Liver (tissue), 9 donors: ENCODE measurements around the gene EPB41L1. TPM values are rescaled to one million over a fixed set of nuclear protein-coding genes. Genes with fewer than 3 reads are reported as not detected.

ENCODE experiments used
- DNase-seq: peaks from one replicate; pipeline ENCODE4 v3.0.0-alpha.2; 2017; ENCODE audit warnings: low spot score
- H3K27ac ChIP-seq, 2 donors: one replicate each; pipeline ENCODE4 v1.7.0; 2013; ENCODE audit warnings: inconsistent platforms in 2 of 2, low read length in 2 of 2, control low read depth in 1 of 2, low read depth in 1 of 2, mild to moderate bottlenecking in 1 of 2
- H3K27me3 ChIP-seq, 4 donors: one replicate each; pipeline versions ENCODE4 v1.6.1 to v1.7.0; 2013; ENCODE audit warnings: low read length in 3 of 4, inconsistent platforms in 1 of 4, mild to moderate bottlenecking in 1 of 4, moderate library complexity in 1 of 4; ENCODE audit not compliant: control insufficient read depth in 4 of 4, insufficient read depth in 4 of 4
- H3K36me3 ChIP-seq, 4 donors: one replicate each; pipeline versions ENCODE4 v1.6.1 to v1.7.0; 2013; ENCODE audit warnings: low read length in 3 of 4, mild to moderate bottlenecking in 3 of 4, low read depth in 1 of 4, moderate library complexity in 1 of 4; ENCODE audit not compliant: control insufficient read depth in 4 of 4, insufficient read depth in 3 of 4
- H3K4me1 ChIP-seq, 4 donors: one replicate each; pipeline versions ENCODE4 v1.6.1 to v1.7.0; 2013; ENCODE audit warnings: low read length in 3 of 4, mild to moderate bottlenecking in 3 of 4, moderate library complexity in 1 of 4; ENCODE audit not compliant: control insufficient read depth in 4 of 4, insufficient read depth in 4 of 4
- H3K4me3 ChIP-seq, 3 donors: one replicate each; pipeline versions ENCODE4 v1.6.1 to v1.7.0; 2013; ENCODE audit warnings: low read length in 3 of 3, control low read depth in 1 of 3, low read depth in 1 of 3, mild to moderate bottlenecking in 1 of 3
- H3K9ac ChIP-seq, 2 donors: one replicate each; pipeline ENCODE4 v1.7.0; 2013; ENCODE audit warnings: low read length in 2 of 2, mild to moderate bottlenecking in 2 of 2, moderate library complexity in 2 of 2, control low read depth in 1 of 2, low read depth in 1 of 2
- H3K9me3 ChIP-seq, 4 donors: one replicate each; pipeline versions ENCODE4 v1.6.1 to v1.7.0; 2013; ENCODE audit warnings: low read length in 3 of 4; ENCODE audit not compliant: control insufficient read depth in 4 of 4
- ATF3 ChIP-seq: IDR thresholded peaks from 2 replicates; pipeline ENCODE4 v1.6.1; 2016; ENCODE audit warnings: antibody characterized with exemption
- EGR1 ChIP-seq, 2 donors: IDR thresholded peaks; 2 replicates each; pipeline ENCODE4 v1.6.1; 2016 to 2018; ENCODE audit warnings: antibody characterized with exemption in 2 of 2, low read depth in 2 of 2
- FOXA1 ChIP-seq: IDR thresholded peaks from 2 replicates; pipeline ENCODE4 v1.6.1; 2016; ENCODE audit warnings: antibody characterized with exemption
- FOXA2 ChIP-seq: IDR thresholded peaks from 2 replicates; pipeline ENCODE4 v1.6.1; 2016; ENCODE audit warnings: antibody characterized with exemption
- GABPA ChIP-seq, 2 donors: IDR thresholded peaks in 1 of 2; conservative IDR thresholded peaks in 1 of 2; 2 replicates each; pipeline ENCODE4 v1.6.1; 2016; ENCODE audit warnings: antibody characterized with exemption in 2 of 2, mild to moderate bottlenecking in 1 of 2, moderate library complexity in 1 of 2
- HNF4A ChIP-seq, 2 donors: conservative IDR thresholded peaks; 2 replicates each; pipeline ENCODE4 v1.6.1; 2016; ENCODE audit warnings: antibody characterized with exemption in 2 of 2, mild to moderate bottlenecking in 2 of 2
- HNF4G ChIP-seq: IDR thresholded peaks from 2 replicates; pipeline ENCODE4 v1.6.1; 2016; ENCODE audit warnings: antibody characterized with exemption
- JUND ChIP-seq, 2 donors: IDR thresholded peaks; 2 replicates each; pipeline ENCODE4 v1.6.1; 2016; ENCODE audit warnings: antibody characterized with exemption in 2 of 2
- MAX ChIP-seq: IDR thresholded peaks from 2 replicates; pipeline ENCODE4 v1.6.1; 2016; ENCODE audit warnings: antibody characterized with exemption
- NR2F2 ChIP-seq: IDR thresholded peaks from 2 replicates; pipeline ENCODE4 v1.6.1; 2016; ENCODE audit warnings: antibody characterized with exemption
- RAD21 ChIP-seq, 2 donors: IDR thresholded peaks; 2 replicates each; pipeline ENCODE4 v1.6.1; 2016; ENCODE audit warnings: antibody characterized with exemption in 2 of 2, mild to moderate bottlenecking in 2 of 2
- REST ChIP-seq: IDR thresholded peaks from 2 replicates; pipeline ENCODE4 v1.6.1; 2016; ENCODE audit warnings: antibody characterized with exemption, mild to moderate bottlenecking
- RXRA ChIP-seq, 2 donors: IDR thresholded peaks; 2 replicates each; pipeline ENCODE4 v1.6.1; 2017 to 2018; ENCODE audit warnings: antibody characterized with exemption in 2 of 2, mild to moderate bottlenecking in 1 of 2
- TAF1 ChIP-seq: conservative IDR thresholded peaks from 2 replicates; pipeline ENCODE4 v1.6.1; 2016; ENCODE audit warnings: antibody characterized with exemption, mild to moderate bottlenecking
- WGBS: extraction: QIAGEN DNeasy Blood & Tissue Kit; methylation state at CpG from one replicate; pipeline ENCODE4 v1.1.7; 2013; 5-methylcytosine and 5-hydroxymethylcytosine counted together
- polyA plus RNA-seq, 2 donors: library from polyadenylated mRNA; stranded (reverse) in 1 of 2; unstranded in 1 of 2; fragments of 200-250 nt in 1 of 2; fragments of >200 nt in 1 of 2; fragmentation: Nextera tagmentation in 1 of 2; extraction: Ambion mirVana in 1 of 2; gene quantifications; one replicate each; pipeline versions ENCODE4 v1.2.1 to v1.2.3, GENCODE V29; 2013 to 2015
- total RNA-seq, 2 donors: library from RNA; depleted of rRNA; stranded (reverse); fragments of >200 nt; gene quantifications; one replicate each; pipeline ENCODE4 v1.2.3, GENCODE V29; 2014
- donor health status: healthy.
- donor health status: healthy.
- donor health status: healthy.
- donor health status: healthy.
- donor health status: healthy.

The EPB41L1 gene
- total and polyA plus RNA-seq, 4 donors, result 2.4 to 11.9 (median 4.3) TPM

- Histone ChIP-seq H3K4me3 (no peak overlapping the region), H3K4me1 (no peaks in the 10 kb centered on the region), H3K27ac (no peak overlapping the region), H3K9me3 (no peaks in the 10 kb centered on the region), H3K9ac (no peak overlapping the region), H3K36me3 (no peaks in the 10 kb centered on the region), H3K27me3 (no peaks in the 10 kb centered on the region)
- no peak for TF ChIP-seq GABPA (IDR thresholded peaks at IDR 0.05 in 1 of 2, conservative IDR thresholded peaks at IDR 0.05 in 1 of 2)
- no peak for DNase-seq
- 85% methylated on average over 24 of the region's 24 CpGs for WGBS
Observed at GRCh38 chr20:36267605-36268381, 113.3 kb downstream of the EPB41L1 start.

GRCh38 chr20:36268440-36269342 is 114.2 kb downstream of the EPB41L1 start:
- Histone ChIP-seq H3K9ac (no peak overlapping the region), H3K9me3 (no peaks in the 10 kb centered on the region), H3K27me3 (no peaks in the 10 kb centered on the region), H3K36me3 (no peaks in the 10 kb centered on the region), H3K4me1 (no peaks in the 10 kb centered on the region), H3K27ac (no peak overlapping the region), H3K4me3 (no peak overlapping the region)
- no peak for DNase-seq
- no peak for TF ChIP-seq RAD21 (IDR thresholded peaks at IDR 0.05)
- WGBS, result 73% methylated on average over 10 of the region's 10 CpGs

GRCh38 chr20:36269507-36269906 is 115.0 kb downstream of the EPB41L1 start:
- Histone ChIP-seq H3K4me3 (no peak overlapping the region), H3K4me1 (no peaks in the 10 kb centered on the region), H3K9me3 (no peaks in the 10 kb centered on the region), H3K27me3 (no peaks in the 10 kb centered on the region), H3K9ac (no peak overlapping the region), H3K27ac (no peak overlapping the region), H3K36me3 (no peaks in the 10 kb centered on the region)
- no peak for DNase-seq
- TF ChIP-seq ATF3 (no peak), FOXA1 (no peak), RXRA (IDR thresholded peaks at IDR 0.05) (no peak), RAD21 (IDR thresholded peaks at IDR 0.05) (no peak), FOXA2 (no peak)
- 79% methylated on average over 2 of the region's 2 CpGs for WGBS

GRCh38 chr20:36270744-36271638 is 116.5 kb downstream of the EPB41L1 start:
- H3K4me3 ChIP-seq, result no peak overlapping the region
- H3K27me3 ChIP-seq, result no peaks in the 10 kb centered on the region
- WGBS, result 84% methylated on average over 20 of the region's 20 CpGs
- H3K27ac ChIP-seq, result no peak overlapping the region
- DNase-seq, result no peak
- H3K9me3 ChIP-seq, result no peaks in the 10 kb centered on the region
- H3K4me1 ChIP-seq, result no peaks in the 10 kb centered on the region
- no peak overlapping the region for H3K9ac ChIP-seq
- H3K36me3 ChIP-seq, result no peaks in the 10 kb centered on the region
- TF ChIP-seq FOXA2, result no peak
- no peak for TF ChIP-seq TAF1
- TF ChIP-seq NR2F2, result no peak
- TF ChIP-seq EGR1 (IDR thresholded peaks at IDR 0.05; ENCODE audit: low read depth in 2 of 2), result no peak
- no peak for TF ChIP-seq REST
- TF ChIP-seq JUND (IDR thresholded peaks at IDR 0.05), result no peak
- no peak for TF ChIP-seq RXRA (IDR thresholded peaks at IDR 0.05)
- no peak for TF ChIP-seq RAD21 (IDR thresholded peaks at IDR 0.05)
- TF ChIP-seq MAX, result no peak
- no peak for TF ChIP-seq HNF4G
- TF ChIP-seq HNF4A (conservative IDR thresholded peaks at IDR 0.05), result no peak
